ENCODE results near the gene PINLYP. TPM values are rescaled to one million over a fixed set of nuclear protein-coding genes. Genes with fewer than 3 reads are reported as not detected.

PINLYP gene
- total RNA-seq, 1 donor, result 0.72 TPM

DNA sequence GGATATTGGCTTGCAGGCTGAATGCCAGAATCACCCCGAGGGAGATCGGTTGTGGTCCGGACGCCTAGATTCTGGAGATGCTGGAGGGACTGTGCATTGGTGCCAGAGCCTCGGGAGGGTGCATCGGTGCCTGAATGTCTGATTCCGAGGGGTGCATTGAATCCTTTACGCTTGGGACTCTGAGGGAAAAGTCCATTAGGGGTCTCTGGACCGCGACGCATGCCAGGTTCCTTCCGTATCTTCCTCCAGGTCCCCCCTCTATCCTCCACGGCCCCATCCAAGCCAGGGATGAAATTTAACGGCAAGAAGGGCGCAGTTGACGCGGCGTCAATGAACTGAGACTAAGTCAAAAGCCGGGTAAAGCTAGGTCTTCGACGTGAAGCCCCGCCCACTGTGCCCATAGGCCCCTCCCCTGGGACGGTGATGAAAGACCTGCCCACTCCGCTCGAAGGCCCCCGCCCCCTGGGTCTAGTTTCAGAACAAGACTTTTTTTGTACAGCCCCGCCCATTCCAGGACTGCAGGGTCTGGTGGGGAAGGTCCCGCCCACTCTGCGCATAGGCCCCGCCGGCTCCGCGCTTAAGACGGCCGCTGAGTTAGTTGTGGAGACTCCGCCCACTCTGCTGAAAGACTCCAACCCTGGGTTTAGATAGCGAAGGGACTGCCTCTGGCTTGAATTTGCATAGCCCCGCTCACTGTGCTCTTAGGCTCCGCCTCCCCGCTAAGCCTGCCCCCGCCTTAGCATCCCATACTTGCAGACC lies 41.9 kb upstream of the PINLYP start:
- Histone ChIP-seq H3K4me1 (ENCODE audit: insufficient read depth, low read length) (peaks cover 20% of the 10 kb centered on the region), H3K4me3 (ENCODE audit: insufficient read depth, low read length) (peak overlapping the region; percentile 76), H3K27me3 (ENCODE audit: insufficient read depth, low read length) (no peaks in the 10 kb centered on the region), H3K79me2 (ENCODE audit: insufficient read depth, low read length) (no peaks in the 10 kb centered on the region), H2AFZ (ENCODE audit: low read length) (peak overlapping the region; percentile 81), H3K4me2 (ENCODE audit: insufficient read depth, low read length) (peak overlapping the region; percentile 81), H3K36me3 (ENCODE audit: insufficient read depth, low read length) (peaks cover 15% of the 10 kb centered on the region), H3K27ac (ENCODE audit: low read depth, low read length) (peak overlapping the region; percentile 36), H4K20me1 (ENCODE audit: insufficient read depth, low read length) (peaks cover 6% of the 10 kb centered on the region), H3K9me3 (ENCODE audit: low read depth, low read length) (no peaks in the 10 kb centered on the region)
- no peak for TF ChIP-seq CTCF (IDR thresholded peaks at IDR 0.05; ENCODE audit: extremely low read depth, low read depth, low read length)
- DNase-seq (ENCODE audit: insufficient read length, low spot score, missing footprints), result peak; percentile 100

- H3K79me2 ChIP-seq (ENCODE audit: insufficient read depth, low read length), result no peaks in the 10 kb centered on the region
- H3K4me1 ChIP-seq (ENCODE audit: insufficient read depth, low read length), result peaks cover 20% of the 10 kb centered on the region
- H3K27ac ChIP-seq (ENCODE audit: low read depth, low read length), result peak overlapping the region; percentile 52
- peaks cover 6% of the 10 kb centered on the region for H4K20me1 ChIP-seq (ENCODE audit: insufficient read depth, low read length)
- H3K9me3 ChIP-seq (ENCODE audit: low read depth, low read length), result no peaks in the 10 kb centered on the region
- H3K4me2 ChIP-seq (ENCODE audit: insufficient read depth, low read length), result peak overlapping the region; percentile 81
- H3K27me3 ChIP-seq (ENCODE audit: insufficient read depth, low read length), result no peaks in the 10 kb centered on the region
- H3K4me3 ChIP-seq (ENCODE audit: insufficient read depth, low read length), result peak overlapping the region; percentile 76
- no peak for TF ChIP-seq CTCF (IDR thresholded peaks at IDR 0.05; ENCODE audit: extremely low read depth, low read depth, low read length)
- H2AFZ ChIP-seq (ENCODE audit: low read length), result peak overlapping the region; percentile 72
- peaks cover 21% of the 10 kb centered on the region for H3K36me3 ChIP-seq (ENCODE audit: insufficient read depth, low read length)
- no peak for DNase-seq (ENCODE audit: insufficient read length, low spot score, missing footprints)
Measured at GRCh38 chr19:43534305-43534815, 41.2 kb upstream of the PINLYP start.

DNA sequence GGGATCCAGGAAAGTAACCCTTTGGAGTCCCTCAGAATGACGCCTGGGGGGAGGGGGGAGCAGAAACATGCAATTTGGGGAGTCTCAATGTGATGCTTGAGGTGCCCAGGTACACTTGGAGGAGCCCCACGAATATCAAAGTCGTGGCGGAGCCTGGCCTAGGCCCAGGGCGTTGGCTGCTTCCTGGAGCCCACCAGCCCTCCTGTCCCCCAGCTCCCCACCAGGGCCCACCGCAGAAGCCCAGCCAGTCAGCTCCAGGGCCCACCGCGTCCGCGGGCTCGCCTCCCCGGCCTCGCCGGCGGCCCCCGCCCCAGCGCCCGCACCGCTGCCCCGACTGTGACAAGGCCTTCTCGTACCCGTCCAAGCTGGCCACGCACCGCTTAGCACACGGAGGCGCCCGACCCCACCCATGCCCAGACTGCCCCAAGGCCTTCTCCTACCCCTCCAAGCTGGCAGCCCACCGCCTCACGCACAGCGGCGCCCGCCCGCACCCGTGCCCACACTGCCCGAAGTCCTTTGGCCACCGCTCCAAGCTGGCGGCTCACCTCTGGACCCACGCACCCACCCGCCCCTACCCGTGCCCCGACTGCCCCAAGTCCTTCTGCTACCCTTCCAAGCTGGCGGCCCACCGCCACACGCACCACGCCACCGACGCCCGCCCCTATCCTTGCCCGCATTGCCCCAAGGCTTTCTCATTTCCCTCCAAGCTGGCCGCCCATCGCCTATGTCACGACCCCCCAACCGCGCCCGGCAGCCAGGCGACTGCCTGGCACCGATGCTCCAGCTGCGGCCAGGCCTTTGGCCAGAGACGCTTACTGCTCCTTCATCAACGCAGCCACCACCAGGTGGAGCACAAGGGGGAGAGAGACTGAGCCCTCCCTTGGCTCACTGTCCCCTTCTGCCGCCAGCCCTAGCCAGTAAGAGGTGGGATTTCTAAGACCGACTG lies 40.5 kb upstream of the PINLYP start:
- Histone ChIP-seq H2AFZ (ENCODE audit: low read length) (peak overlapping the region; percentile 20), H3K9me3 (ENCODE audit: low read depth, low read length) (no peaks in the 10 kb centered on the region), H3K79me2 (ENCODE audit: insufficient read depth, low read length) (no peaks in the 10 kb centered on the region), H4K20me1 (ENCODE audit: insufficient read depth, low read length) (peaks cover 6% of the 10 kb centered on the region), H3K4me3 (ENCODE audit: insufficient read depth, low read length) (no peak overlapping the region), H3K36me3 (ENCODE audit: insufficient read depth, low read length) (peaks cover 21% of the 10 kb centered on the region), H3K4me2 (ENCODE audit: insufficient read depth, low read length) (peak overlapping the region; percentile 81), H3K4me1 (ENCODE audit: insufficient read depth, low read length) (peaks cover 14% of the 10 kb centered on the region), H3K27ac (ENCODE audit: low read depth, low read length) (no peak overlapping the region), H3K27me3 (ENCODE audit: insufficient read depth, low read length) (no peaks in the 10 kb centered on the region)
- TF ChIP-seq CTCF (IDR thresholded peaks at IDR 0.05; ENCODE audit: extremely low read depth, low read depth, low read length), result peak; percentile 66
- peak; percentile 94 for DNase-seq (ENCODE audit: insufficient read length, low spot score, missing footprints)

Measured in osteoblast (primary cell).